ENCODE measurements around the gene POLR2C.

POLR2C gene

GRCh38 chr16:57519796-57520360, 57.4 kb downstream of the POLR2C start:
- no peak overlapping the region for H3K4me3 ChIP-seq (ENCODE audit: control insufficient read depth, low read depth, low read length)
- peak; percentile 57 for DNase-seq (ENCODE audit: low read depth)
- TF ChIP-seq, protein P1, sequence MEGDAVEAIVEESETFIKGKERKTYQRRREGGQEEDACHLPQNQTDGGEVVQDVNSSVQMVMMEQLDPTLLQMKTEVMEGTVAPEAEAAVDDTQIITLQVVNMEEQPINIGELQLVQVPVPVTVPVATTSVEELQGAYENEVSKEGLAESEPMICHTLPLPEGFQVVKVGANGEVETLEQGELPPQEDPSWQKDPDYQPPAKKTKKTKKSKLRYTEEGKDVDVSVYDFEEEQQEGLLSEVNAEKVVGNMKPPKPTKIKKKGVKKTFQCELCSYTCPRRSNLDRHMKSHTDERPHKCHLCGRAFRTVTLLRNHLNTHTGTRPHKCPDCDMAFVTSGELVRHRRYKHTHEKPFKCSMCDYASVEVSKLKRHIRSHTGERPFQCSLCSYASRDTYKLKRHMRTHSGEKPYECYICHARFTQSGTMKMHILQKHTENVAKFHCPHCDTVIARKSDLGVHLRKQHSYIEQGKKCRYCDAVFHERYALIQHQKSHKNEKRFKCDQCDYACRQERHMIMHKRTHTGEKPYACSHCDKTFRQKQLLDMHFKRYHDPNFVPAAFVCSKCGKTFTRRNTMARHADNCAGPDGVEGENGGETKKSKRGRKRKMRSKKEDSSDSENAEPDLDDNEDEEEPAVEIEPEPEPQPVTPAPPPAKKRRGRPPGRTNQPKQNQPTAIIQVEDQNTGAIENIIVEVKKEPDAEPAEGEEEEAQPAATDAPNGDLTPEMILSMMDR (conservative IDR thresholded peaks at IDR 0.05; ENCODE audit: control insufficient read depth, insufficient read depth, low read depth, low read length) = peak; percentile 98
